Stimulated activated naive CD8-positive, alpha-beta T cell treated with anti-CD3 and anti-CD28 coated beads, Interleukin-15, amount 100 ng/mL, for 72 hours (primary cell): ENCODE results near the gene PHF2.

Source experiments
- ATAC-seq: fragments of 150-1000 bp; cut with Tn5 transposase; 2 replicates; pipeline ENCODE4 v1.10.0; 2021; ENCODE audit warnings: mild to moderate bottlenecking, moderate library complexity
- DNase-seq, 2 donors: peaks; one replicate each; pipeline ENCODE4 v3.0.0; 2021 to 2022
- H3K27ac Mint-ChIP-seq, 2 donors: one replicate each; pipeline ENCODE4 v1.8.0; 2022; ENCODE audit warnings: mild to moderate bottlenecking in 2 of 2, mixed read lengths in 2 of 2, moderate library complexity in 2 of 2
- H3K27me3 Mint-ChIP-seq: one replicate; pipeline ENCODE4 v1.8.0; 2022; ENCODE audit warnings: mixed read lengths
- H3K4me1 Mint-ChIP-seq: one replicate; pipeline ENCODE4 v1.8.0; 2022; ENCODE audit warnings: mild to moderate bottlenecking, mixed read lengths
- H3K4me3 Mint-ChIP-seq, 2 donors: one replicate each; pipeline ENCODE4 v1.8.0; 2022; ENCODE audit warnings: mild to moderate bottlenecking in 2 of 2, mixed read lengths in 2 of 2, moderate library complexity in 1 of 2
- H3K9me3 Mint-ChIP-seq, 2 donors: one replicate each; pipeline ENCODE4 v1.8.0; 2022; ENCODE audit warnings: mixed read lengths in 2 of 2

PHF2 gene

DNA sequence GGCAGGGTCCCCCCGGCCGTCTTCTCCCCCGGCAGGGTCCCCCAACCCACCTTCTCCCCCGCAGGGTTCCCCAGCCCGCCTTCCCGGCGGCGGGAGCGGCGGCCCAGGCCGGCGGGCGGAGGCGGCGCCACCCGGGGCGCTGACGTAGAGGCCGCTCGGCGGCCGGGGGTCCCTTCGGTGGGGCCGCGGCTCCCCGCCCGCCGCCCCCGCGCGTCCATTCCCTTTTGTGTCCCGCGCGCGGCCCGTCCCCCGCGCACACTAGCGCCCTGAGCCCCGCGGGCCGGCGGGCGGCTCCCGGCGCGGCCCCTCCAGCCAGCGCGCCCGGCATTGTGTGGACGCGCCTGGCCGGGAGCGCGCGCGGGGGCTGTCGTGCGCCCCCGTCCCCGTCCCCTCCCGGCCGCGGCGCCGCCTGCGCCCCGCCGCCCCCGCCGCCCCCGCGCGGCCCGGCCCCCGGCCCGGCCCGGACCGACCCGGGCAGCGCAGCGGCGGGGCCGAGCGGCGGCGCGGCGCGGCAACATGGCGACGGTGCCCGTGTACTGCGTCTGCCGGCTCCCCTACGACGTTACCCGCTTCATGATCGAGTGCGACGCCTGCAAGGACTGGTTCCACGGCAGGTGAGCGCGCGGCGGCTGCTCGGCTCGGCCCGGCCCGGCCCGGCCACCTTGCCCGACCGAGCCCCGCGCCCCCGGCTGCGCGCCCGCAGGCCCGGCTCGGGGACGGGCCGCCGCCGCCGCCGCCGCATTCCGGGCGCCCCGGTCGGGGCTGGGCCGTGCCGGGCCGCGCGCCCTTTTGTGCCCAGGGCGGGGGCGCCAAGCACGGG is at the start of gene PHF2:
PHF2 (plus strand) TSS at position 327 of the 820 bp plus-strand sequence; CDS start at position 517, 190 bp downstream.
- DNase-seq (peak in 1 of 2 donors; percentile 33), ATAC-seq (peak; percentile 55)
- H3K27me3 Mint-ChIP-seq = no peaks in the 10 kb centered on the region
- peak within 1 kb of the TSS; percentile 88 to 90 for H3K4me3 Mint-ChIP-seq
- H3K4me1 Mint-ChIP-seq = peaks cover 56% of the 10 kb centered on the region
- H3K9me3 Mint-ChIP-seq = peaks cover 0 to under 1% of the 10 kb centered on the region in 2 donors
- H3K27ac Mint-ChIP-seq = peak within 1 kb of the TSS; percentile 90 to 95

DNA sequence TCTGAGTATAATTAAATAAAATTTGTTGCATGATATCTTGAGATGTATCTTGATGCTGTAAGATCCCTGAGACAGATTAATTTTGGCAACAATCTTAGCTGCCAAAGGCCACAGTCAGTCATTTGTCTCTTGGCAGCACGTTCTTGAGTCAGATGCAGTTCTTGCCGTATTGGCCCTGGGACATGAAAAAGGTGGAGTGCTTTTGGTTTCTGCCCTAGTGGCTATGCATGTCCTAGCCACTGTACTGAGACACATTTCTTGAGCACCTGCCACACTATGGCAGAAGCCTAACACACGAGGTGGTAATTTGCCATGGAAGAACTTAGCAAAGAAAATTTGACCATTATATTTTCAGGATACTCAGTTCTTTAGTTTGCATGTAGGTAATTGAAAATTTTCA is 45.0 kb upstream of the PHF2 start:
- no peaks in the 10 kb centered on the region for H3K9me3 Mint-ChIP-seq
- H3K4me3 Mint-ChIP-seq = no peak overlapping the region
- H3K27me3 Mint-ChIP-seq = no peaks in the 10 kb centered on the region
- H3K27ac Mint-ChIP-seq = no peak overlapping the region
- no peak for ATAC-seq
- H3K4me1 Mint-ChIP-seq = peaks cover 11% of the 10 kb centered on the region
- no peak for DNase-seq

DNA sequence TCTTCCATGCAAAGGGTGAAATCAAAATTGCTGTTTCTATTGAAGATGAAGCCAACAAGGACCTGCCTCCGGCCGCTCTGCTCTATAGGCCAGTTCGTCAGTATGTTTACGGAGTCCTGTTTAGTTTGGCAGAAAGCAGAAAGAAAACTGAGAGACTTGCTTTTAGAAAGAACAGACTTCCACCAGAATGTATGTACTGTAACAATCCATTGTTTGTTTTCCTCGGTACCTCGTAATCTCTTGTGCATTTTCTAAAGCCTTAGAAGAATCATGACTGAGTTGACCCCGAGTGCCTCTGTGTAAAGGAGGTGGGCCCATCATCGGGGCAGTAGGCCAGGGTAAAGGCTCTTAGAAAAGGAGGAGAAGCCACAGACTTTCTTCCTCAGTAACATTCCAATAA is 44.2 kb upstream of the PHF2 start:
- Mint-ChIP-seq H3K4me1 (peaks cover 11% of the 10 kb centered on the region), H3K27ac (peak overlapping the region in 1 of 2 donors; percentile 63), H3K27me3 (no peaks in the 10 kb centered on the region), H3K4me3 (no peak overlapping the region), H3K9me3 (no peaks in the 10 kb centered on the region)
- DNase-seq (no peak), ATAC-seq (no peak)

DNA sequence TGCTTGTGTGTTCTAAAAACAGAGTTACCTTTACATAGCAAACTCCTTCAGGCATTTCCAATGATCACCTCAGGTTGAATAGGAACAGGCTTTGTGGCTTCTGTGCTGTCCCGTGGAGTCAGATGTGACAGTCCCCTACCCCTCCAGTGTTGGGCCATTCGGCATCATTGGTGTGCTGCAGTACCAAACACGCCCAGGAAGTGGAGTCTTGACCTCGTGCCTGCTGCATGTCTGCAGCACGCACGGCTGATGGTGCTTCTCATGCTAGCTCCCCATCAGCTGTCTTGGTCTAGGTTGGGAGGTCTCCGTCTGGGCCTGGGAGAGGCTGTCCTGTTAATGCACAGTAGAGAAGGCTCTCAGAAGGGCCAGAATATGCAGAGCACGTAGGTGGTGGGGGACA is 42.5 kb upstream of the PHF2 start:
- Mint-ChIP-seq H3K27ac (peak overlapping the region in 1 of 2 donors; percentile 82), H3K4me1 (peaks cover 11% of the 10 kb centered on the region), H3K27me3 (no peaks in the 10 kb centered on the region), H3K9me3 (no peaks in the 10 kb centered on the region), H3K4me3 (no peak overlapping the region)
- ATAC-seq (no peak), DNase-seq (no peak)

DNA sequence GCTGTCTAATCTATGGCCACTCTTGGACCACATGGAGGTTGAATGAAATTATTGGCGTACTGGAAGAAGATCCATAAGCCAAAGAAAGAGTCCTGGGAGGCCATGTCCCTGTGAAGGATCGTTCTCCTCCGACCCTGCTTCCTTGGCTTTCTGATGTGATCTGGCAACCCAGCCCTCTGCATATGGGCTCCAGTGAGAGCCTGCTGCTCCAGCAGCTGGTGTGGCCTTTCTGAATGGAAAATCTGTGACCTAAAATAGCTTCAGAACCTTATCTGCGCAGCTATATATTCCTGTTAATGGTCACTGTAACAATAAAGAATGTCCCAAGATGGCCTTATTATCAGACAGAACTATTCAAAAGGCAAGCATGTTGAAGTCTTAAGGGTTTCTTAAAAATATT is 40.2 kb upstream of the PHF2 start:
- Mint-ChIP-seq H3K27ac (no peak overlapping the region), H3K27me3 (no peaks in the 10 kb centered on the region), H3K4me3 (no peak overlapping the region), H3K4me1 (peaks cover 18% of the 10 kb centered on the region), H3K9me3 (no peaks in the 10 kb centered on the region)
- ATAC-seq = no peak
- DNase-seq = no peak

DNA sequence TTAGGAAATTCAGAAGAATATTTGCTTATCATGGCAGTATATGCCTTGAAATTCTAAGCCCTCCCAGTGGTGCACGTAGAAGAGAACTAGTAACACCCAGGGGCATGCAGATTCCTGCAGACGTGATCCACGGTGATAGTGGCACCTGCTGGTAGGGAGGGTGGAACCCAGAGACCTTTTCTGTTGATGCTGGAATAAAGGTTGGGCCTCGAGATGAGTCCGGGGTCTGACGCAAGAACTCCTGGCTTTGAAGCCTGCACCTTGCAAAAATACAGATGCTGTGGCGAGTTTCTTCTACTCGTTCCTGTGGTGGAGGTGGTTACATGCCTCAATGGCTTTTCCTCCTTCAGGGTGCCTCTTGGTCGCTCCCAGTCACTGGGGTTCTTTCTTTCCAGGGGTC is 39.5 kb upstream of the PHF2 start:
- H3K9me3 Mint-ChIP-seq = no peaks in the 10 kb centered on the region
- ATAC-seq (no peak), DNase-seq (no peak)
- H3K4me1 Mint-ChIP-seq = peaks cover 19% of the 10 kb centered on the region
- H3K27ac Mint-ChIP-seq = no peak overlapping the region
- no peaks in the 10 kb centered on the region for H3K27me3 Mint-ChIP-seq
- H3K4me3 Mint-ChIP-seq = no peak overlapping the region

- peaks cover 7% of the 10 kb centered on the region for H3K4me1 Mint-ChIP-seq
- H3K27ac Mint-ChIP-seq = peak overlapping the region in 1 of 2 donors; percentile 14
- no peak overlapping the region for H3K4me3 Mint-ChIP-seq
- DNase-seq = no peak
- no peaks in the 10 kb centered on the region for H3K27me3 Mint-ChIP-seq
- no peaks in the 10 kb centered on the region for H3K9me3 Mint-ChIP-seq
- ATAC-seq = no peak
These were observed 36.1 kb upstream of the PHF2 start for GRCh38 chr9:93540305-93540704.

DNA sequence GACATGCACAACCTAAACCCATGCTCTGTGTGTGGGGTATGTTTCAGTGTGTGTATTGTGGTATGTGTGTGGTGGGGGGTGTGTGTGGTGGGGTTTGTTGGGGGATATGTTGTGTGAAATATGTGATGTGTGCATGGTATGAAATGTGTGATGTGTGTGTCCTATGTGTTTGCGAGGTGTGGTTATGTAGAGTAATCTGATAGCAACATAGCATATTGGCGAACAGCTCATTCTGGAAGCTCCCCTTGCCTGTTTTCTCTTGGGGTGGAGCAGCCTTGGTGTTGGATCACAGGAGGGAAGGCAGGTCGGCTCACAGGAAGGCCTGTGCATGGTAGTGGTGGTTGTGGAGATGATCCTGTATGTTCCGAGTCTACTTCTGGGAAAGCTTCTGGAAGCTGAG is 35.4 kb upstream of the PHF2 start:
- DNase-seq (no peak), ATAC-seq (no peak)
- H3K4me3 Mint-ChIP-seq = no peak overlapping the region
- H3K9me3 Mint-ChIP-seq = no peaks in the 10 kb centered on the region
- H3K27ac Mint-ChIP-seq = peak overlapping the region; percentile 19 to 35
- no peaks in the 10 kb centered on the region for H3K27me3 Mint-ChIP-seq
- peaks cover 7% of the 10 kb centered on the region for H3K4me1 Mint-ChIP-seq

GRCh38 chr9:93541581-93542349 is 34.6 kb upstream of the PHF2 start:
- Mint-ChIP-seq H3K27ac (peak overlapping the region in 1 of 2 donors; percentile 94), H3K9me3 (no peaks in the 10 kb centered on the region), H3K4me3 (no peak overlapping the region), H3K4me1 (peaks cover 7% of the 10 kb centered on the region), H3K27me3 (no peaks in the 10 kb centered on the region)
- DNase-seq = no peak
- no peak for ATAC-seq

DNA sequence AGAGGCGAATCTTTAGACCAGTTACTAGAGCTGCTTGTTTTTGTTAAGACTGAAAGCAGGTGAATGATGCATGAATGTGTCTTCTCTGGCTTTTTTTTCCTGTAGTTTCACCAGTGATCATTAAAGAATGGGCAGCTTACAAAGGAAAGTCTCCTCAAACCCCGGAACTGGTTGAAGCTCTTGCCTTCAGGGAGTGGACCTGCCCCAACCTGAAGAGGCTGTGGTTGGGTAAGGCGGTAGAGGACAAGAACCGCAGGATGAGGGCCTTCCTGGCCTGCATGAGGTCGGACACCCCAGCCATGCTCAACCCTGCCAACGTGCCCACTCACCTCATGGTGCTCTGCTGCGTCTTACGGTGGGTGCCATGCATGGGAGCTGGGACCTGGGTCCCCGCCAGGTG is 33.3 kb upstream of the PHF2 start:
- Mint-ChIP-seq H3K27ac (peak overlapping the region; percentile 75 to 80), H3K9me3 (no peaks in the 10 kb centered on the region)

DNA sequence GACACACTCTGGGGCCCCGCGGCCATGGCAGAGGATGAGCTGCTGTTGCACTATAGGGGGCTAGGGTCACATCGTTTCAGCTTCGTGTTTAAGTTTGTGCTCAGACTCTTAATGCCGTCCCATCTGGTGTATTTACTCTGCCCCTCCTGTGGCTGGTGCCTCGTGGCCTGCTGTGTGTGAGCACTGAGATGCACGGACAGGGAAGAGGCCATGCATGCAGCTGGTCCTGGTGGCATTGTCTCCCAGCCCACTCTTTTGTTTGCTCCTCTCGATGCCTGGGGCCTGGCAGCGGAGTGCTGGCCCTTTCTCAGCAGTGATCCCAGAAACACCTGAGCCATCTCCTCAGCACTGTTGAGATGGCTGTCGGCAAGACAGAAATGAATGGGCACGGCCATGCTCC is 30.0 kb upstream of the PHF2 start:
- Mint-ChIP-seq H3K27me3 (no peaks in the 10 kb centered on the region), H3K9me3 (no peaks in the 10 kb centered on the region), H3K27ac (no peak overlapping the region), H3K4me1 (no peaks in the 10 kb centered on the region), H3K4me3 (no peak overlapping the region)
- DNase-seq = no peak
- no peak for ATAC-seq

More for the DNA sequence above, 33.3 kb upstream of the PHF2 start:
- Mint-ChIP-seq H3K27me3 (no peaks in the 10 kb centered on the region), H3K4me1 (peaks cover 7% of the 10 kb centered on the region), H3K4me3 (no peak overlapping the region)
- DNase-seq (no peak), ATAC-seq (no peak)

DNA sequence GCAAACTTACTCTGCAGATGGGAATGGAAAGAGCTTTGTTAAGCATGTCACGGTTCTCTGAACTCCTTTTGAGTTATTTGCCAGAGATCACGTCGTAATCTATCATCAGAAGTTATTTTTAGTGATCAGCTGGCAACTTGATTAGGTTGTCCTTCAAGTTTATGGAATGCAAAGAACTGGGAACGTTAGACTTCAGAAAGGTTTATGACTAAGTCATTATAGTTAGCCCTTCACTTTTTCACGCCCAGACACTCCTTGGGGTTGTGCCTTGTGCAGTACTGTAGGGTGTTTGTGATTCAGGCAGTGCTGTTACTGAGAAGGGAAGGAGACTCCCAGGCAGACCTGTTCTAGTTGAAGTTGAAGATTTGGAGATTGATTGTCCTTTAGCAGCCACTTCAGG is 26.8 kb upstream of the PHF2 start:
- no peak for DNase-seq
- Mint-ChIP-seq H3K9me3 (no peaks in the 10 kb centered on the region), H3K4me1 (no peaks in the 10 kb centered on the region), H3K27me3 (no peaks in the 10 kb centered on the region), H3K27ac (no peak overlapping the region), H3K4me3 (no peak overlapping the region)
- no peak for ATAC-seq

DNA sequence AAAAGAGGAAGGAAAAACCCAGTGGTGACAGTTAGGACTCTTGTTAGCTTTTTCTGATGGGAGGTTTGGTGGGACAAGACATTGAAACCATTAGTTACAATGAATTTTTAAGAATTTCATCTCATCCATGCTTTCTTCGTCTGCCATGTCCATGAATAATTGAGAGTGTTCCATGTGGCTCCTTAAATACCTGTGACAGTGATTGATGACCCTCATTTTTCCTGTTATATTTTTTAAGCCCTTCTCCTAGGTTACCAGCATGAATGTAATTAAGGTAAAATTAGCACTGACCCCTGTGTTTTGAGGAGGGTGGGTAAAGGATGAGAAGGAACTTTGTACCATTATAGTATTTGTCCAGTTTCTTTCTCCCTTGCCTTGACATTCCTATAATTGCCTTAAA is 23.5 kb upstream of the PHF2 start:
- H3K9me3 Mint-ChIP-seq = no peaks in the 10 kb centered on the region
- no peak overlapping the region for H3K27ac Mint-ChIP-seq
- DNase-seq = no peak
- H3K4me3 Mint-ChIP-seq = no peak overlapping the region
- no peaks in the 10 kb centered on the region for H3K27me3 Mint-ChIP-seq
- H3K4me1 Mint-ChIP-seq = no peaks in the 10 kb centered on the region
- ATAC-seq = no peak

DNA sequence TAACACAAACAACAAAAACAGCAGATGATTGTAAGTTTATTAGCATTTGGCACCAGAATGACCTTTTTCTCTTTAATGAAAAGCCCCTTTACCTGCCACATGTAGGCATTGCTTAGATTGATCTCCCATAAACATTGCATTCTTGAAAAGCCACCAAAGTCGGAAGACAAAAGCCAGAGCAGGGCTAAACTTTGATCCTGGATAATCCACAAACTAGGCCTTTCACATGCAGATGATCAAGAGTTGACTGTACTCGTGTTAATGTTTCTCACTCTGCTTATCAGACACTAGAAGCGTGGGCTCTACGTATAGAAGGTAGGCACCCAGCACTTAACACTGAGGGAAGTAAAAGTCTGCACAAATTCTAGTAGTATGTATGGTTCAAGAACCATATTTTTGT is 21.0 kb upstream of the PHF2 start:
- H3K27ac Mint-ChIP-seq = no peak overlapping the region
- no peak overlapping the region for H3K4me3 Mint-ChIP-seq
- H3K9me3 Mint-ChIP-seq = no peaks in the 10 kb centered on the region
- no peak for ATAC-seq
- DNase-seq = no peak
- H3K27me3 Mint-ChIP-seq = no peaks in the 10 kb centered on the region
- no peaks in the 10 kb centered on the region for H3K4me1 Mint-ChIP-seq

DNA sequence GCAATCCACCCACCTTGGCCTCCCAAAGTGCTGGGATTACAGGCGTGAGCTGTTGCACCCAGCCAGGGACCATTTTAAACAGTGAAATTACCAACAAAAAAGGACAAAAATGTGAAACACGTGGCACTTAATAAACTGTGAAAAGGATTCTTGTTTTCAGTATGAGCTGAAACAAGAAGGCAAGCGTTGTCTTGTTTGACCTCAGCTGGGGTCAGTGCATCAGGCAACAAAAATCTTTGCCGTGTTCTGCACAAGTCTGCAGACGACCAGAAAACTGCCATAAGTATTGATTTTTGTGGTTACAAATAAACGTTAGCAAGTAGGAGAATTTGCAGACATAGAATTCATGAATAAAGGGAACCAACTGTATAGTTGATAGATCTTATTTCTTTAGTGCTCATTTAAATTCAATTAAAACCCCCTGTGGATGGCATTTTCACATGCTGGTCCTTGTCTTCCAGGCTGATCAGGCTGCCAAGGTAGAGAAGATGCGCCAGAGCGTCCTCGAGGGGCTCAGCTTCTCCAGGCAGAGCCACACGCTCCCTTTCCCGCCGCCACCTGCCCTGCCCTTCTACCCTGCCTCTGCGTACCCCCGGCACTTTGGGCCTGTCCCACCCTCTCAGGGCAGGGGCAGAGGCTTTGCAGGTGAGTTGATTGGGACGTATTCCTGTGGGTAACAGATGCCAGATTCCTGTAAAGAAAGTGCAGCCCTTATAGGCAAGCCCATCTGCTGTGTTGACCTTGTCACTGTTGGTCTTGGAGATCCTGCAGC is 18.8 kb upstream of the PHF2 start:
- no peaks in the 10 kb centered on the region for H3K27me3 Mint-ChIP-seq
- ATAC-seq (no peak), DNase-seq (no peak)
- H3K4me3 Mint-ChIP-seq = no peak overlapping the region
- no peaks in the 10 kb centered on the region for H3K9me3 Mint-ChIP-seq
- no peaks in the 10 kb centered on the region for H3K4me1 Mint-ChIP-seq
- H3K27ac Mint-ChIP-seq = peak overlapping the region in 1 of 2 donors; percentile 48

- Mint-ChIP-seq H3K4me1 (no peaks in the 10 kb centered on the region), H3K27ac (peak overlapping the region in 1 of 2 donors; percentile 50), H3K27me3 (no peaks in the 10 kb centered on the region), H3K4me3 (no peak overlapping the region), H3K9me3 (no peaks in the 10 kb centered on the region)
- DNase-seq = no peak
- ATAC-seq = no peak
These were observed 17.9 kb upstream of the PHF2 start for GRCh38 chr9:93558503-93558902.
